Measurements from ENCODE around the gene RNU1-3. TPM values are rescaled to one million over a fixed set of nuclear protein-coding genes. Genes with fewer than 3 reads are reported as not detected.
"Not testable (repeated sequence)": the region's sequence is repeated elsewhere in the genome, so short reads cannot be mapped to it uniquely, and the experiment has no call there.

Gene RNU1-3
- total and polyA plus RNA-seq, 2 experiments from 2014 or later: not detected

DNA sequence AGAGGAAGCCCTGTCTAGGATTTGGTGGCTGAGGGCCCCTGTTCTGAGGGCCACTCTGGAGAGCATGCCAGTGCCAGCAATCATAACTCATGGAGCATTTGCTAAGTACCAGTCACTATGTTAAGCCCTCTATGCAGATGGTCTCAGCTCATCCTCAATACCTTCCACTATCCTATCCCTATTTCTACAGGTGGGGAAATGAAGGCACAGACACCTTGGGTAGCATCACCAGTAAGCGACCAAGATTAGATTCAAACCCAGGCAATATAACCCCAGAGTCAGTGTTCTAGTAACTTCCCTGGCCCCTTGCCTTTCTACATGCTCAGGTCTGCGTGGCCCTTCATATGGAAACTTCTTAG, 45.5 kb downstream of the RNU1-3 start:
- no peaks in the 10 kb centered on the region for H3K27me3 ChIP-seq (replicated peaks; ENCODE audit: insufficient read depth)
- no peaks in the 10 kb centered on the region for H4K20me1 ChIP-seq (ENCODE audit: insufficient read depth)
- H2AFZ ChIP-seq: no peak overlapping the region
- no peak overlapping the region for H3K27ac ChIP-seq
- no peaks in the 10 kb centered on the region for H3K79me2 ChIP-seq (ENCODE audit: insufficient read depth)
- in situ Hi-C loops (cut with MboI): no loop called here
- H3K9me3 ChIP-seq (ENCODE audit: low read depth): no peaks in the 10 kb centered on the region
- no peaks in the 10 kb centered on the region for H3K9me2 ChIP-seq (ENCODE audit: insufficient read depth)
- peaks cover 6% of the 10 kb centered on the region for H3K4me1 ChIP-seq (ENCODE audit: insufficient read depth)
- no peaks in the 10 kb centered on the region; the same call in 1 of the 2 replicates for H3K36me3 ChIP-seq (ENCODE audit: low read depth)
- no peak overlapping the region for H3K4me2 ChIP-seq (ENCODE audit: unreplicated experiment)
- WGBS, 2 experiments (ENCODE audit: low coverage in 1 of 2, low lambda C conversion rate in 2 of 2, missing lambda C conversion rate in 2 of 2): 95 to 100% methylated on average over 2 of the region's 2 CpGs
- peaks cover 9% of the 10 kb centered on the region for H3F3A ChIP-seq (ENCODE audit: insufficient read depth)
- no peak overlapping the region for H3K4me3 ChIP-seq
- H3K9ac ChIP-seq: no peak overlapping the region
- DNase-seq: no peak
- no peak for TF ChIP-seq EZH2 (IDR thresholded peaks at IDR 0.05; ENCODE audit: insufficient read depth, poor library complexity, severe bottlenecking)

DNA sequence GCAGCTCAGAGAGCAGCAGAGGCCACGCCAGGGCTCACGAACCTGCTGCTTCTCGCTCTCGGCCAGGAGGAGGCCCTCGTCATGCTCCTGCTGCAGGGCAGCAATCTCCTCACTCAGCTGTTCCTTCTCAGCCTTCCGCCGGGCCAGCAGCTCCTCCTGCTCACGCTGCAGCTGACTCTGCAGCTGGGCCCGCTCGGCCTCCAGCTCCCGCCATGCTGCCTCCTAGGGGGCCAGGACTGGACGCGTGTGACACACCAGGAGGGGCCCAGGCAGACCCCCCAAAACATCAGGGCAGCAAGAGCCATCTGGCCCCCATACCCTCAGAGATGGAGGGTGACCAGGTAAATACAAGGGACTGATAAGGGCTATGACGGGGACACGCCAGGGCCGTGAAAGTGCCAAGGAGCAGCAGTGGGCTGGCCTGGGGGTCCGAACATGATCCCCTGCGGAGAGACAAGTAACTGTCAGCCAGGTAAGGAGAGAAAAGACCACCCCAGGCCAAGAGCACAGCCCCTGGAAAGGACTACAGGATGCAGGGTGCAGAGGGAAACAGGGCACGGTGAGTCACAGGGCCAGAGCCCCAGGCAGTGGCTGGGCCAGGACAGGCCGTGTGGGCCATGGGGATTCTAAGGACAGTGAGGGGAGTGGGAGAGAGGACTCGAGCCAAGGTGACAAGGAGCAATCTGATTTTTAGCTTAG, 46.8 kb downstream of the RNU1-3 start:
- WGBS, 2 experiments (ENCODE audit: low coverage in 1 of 2, low lambda C conversion rate in 2 of 2, missing lambda C conversion rate in 2 of 2): 84 to 85% methylated on average over 21 of the region's 21 CpGs
- H3K4me2 ChIP-seq (ENCODE audit: unreplicated experiment); in situ Hi-C loops (cut with MboI); H3K4me3 ChIP-seq; H3K27ac ChIP-seq; H3K9ac ChIP-seq; H3F3A ChIP-seq (ENCODE audit: insufficient read depth); H3K79me2 ChIP-seq (ENCODE audit: insufficient read depth); H3K9me2 ChIP-seq (ENCODE audit: insufficient read depth); H3K36me3 ChIP-seq (ENCODE audit: low read depth); H2AFZ ChIP-seq; DNase-seq; H3K9me3 ChIP-seq (ENCODE audit: low read depth); H3K27me3 ChIP-seq (replicated peaks; ENCODE audit: insufficient read depth); H4K20me1 ChIP-seq (ENCODE audit: insufficient read depth); H3K4me1 ChIP-seq (ENCODE audit: insufficient read depth): not testable (repeated sequence)

- Histone ChIP-seq H3F3A (ENCODE audit: insufficient read depth) (peaks cover 9% of the 10 kb centered on the region), H3K9ac (no peak overlapping the region), H3K4me3 (no peak overlapping the region), H3K27me3 (replicated peaks; ENCODE audit: insufficient read depth) (no peaks in the 10 kb centered on the region), H3K4me1 (ENCODE audit: insufficient read depth) (peaks cover 9% of the 10 kb centered on the region), H3K9me3 (ENCODE audit: low read depth) (no peaks in the 10 kb centered on the region), H4K20me1 (ENCODE audit: insufficient read depth) (no peaks in the 10 kb centered on the region), H2AFZ (no peak overlapping the region), H3K9me2 (ENCODE audit: insufficient read depth) (no peaks in the 10 kb centered on the region), H3K36me3 (ENCODE audit: low read depth) (no peaks in the 10 kb centered on the region; the same call in 1 of the 2 replicates), H3K79me2 (ENCODE audit: insufficient read depth) (no peaks in the 10 kb centered on the region), H3K4me2 (ENCODE audit: unreplicated experiment) (no peak overlapping the region), H3K27ac (no peak overlapping the region)
- in situ Hi-C loops (cut with MboI): no loop called here
- WGBS, 2 experiments (ENCODE audit: low coverage in 1 of 2, low lambda C conversion rate in 2 of 2, missing lambda C conversion rate in 2 of 2): 83 to 86% methylated on average over 15 of the region's 15 CpGs
- TF ChIP-seq EZH2phosphoT487 (IDR thresholded peaks at IDR 0.05; ENCODE audit: insufficient read depth, low read depth) (no peak), EZH2 (IDR thresholded peaks at IDR 0.05; ENCODE audit: insufficient read depth, poor library complexity, severe bottlenecking) (no peak)
- DNase-seq: no peak
Measured at GRCh38 chr1:16618719-16619118, 48.0 kb downstream of the RNU1-3 start.

DNA sequence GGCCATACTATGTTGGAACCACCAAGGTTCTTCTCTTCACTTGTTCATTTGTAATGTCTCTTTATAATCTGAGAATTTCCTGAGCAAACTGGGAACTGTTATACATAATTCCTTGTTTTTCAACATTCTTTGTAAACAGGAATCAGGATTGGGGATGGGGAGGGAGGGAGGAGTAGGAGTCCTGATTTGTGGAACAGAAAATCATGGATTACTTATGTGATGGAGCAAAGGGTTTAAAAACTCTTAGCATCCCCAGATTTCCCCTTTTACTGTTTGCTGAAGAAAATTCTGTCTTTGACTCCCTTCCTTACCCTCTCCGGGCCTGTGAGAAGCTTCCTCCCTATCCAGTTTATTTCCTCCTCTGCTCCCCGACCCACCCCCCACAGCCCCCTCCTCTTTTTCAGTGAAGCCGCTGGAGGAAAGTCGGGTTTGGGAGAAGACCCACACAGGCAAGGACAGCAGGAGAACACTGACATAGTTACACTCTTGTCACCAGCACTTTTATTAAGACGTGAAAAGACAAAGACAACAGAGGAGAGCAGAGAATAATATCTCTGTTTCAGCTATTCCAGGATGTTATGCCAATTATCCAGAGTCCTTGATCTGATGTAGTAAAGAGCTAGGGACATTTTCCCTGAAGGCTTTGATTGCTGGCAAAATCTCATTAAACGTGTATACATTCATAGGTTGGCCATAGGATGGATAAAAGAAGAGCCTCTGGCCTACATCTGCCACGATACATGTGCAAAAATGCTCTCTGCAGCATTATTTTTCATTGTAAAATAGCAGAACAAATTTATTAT, 48.8 kb downstream of the RNU1-3 start:
- Histone ChIP-seq H3F3A (ENCODE audit: insufficient read depth) (peaks cover 6% of the 10 kb centered on the region), H4K20me1 (ENCODE audit: insufficient read depth) (no peaks in the 10 kb centered on the region), H3K4me3 (no peak overlapping the region), H3K4me2 (ENCODE audit: unreplicated experiment) (no peak overlapping the region), H3K27ac (no peak overlapping the region), H3K4me1 (ENCODE audit: insufficient read depth) (peaks cover 7% of the 10 kb centered on the region), H3K9me3 (ENCODE audit: low read depth) (no peaks in the 10 kb centered on the region), H3K9me2 (ENCODE audit: insufficient read depth) (no peaks in the 10 kb centered on the region), H3K36me3 (ENCODE audit: low read depth) (no peaks in the 10 kb centered on the region; the same call in 1 of the 2 replicates), H3K9ac (no peak overlapping the region), H3K27me3 (replicated peaks; ENCODE audit: insufficient read depth) (no peaks in the 10 kb centered on the region), H3K79me2 (ENCODE audit: insufficient read depth) (no peaks in the 10 kb centered on the region), H2AFZ (no peak overlapping the region)
- DNase-seq: no peak
- in situ Hi-C loops (cut with MboI): no loop called here
- WGBS, 2 experiments (ENCODE audit: low coverage in 1 of 2, low lambda C conversion rate in 2 of 2, missing lambda C conversion rate in 2 of 2): 60 to 68% methylated on average over 7 of the region's 7 CpGs
- no peak for TF ChIP-seq EZH2phosphoT487 (IDR thresholded peaks at IDR 0.05; ENCODE audit: insufficient read depth, low read depth)
- TF ChIP-seq EZH2 (IDR thresholded peaks at IDR 0.05; ENCODE audit: insufficient read depth, poor library complexity, severe bottlenecking): no peak
